H1 (cell line): ENCODE measurements around the gene DTX2. TPM values are rescaled to one million over a fixed set of nuclear protein-coding genes. Genes with fewer than 3 reads are reported as not detected.
A peak's percentile ranks its signal among the peaks of the same experiment; 100 is the strongest.
"Not testable (repeated sequence)": the region's sequence is repeated elsewhere in the genome, so short reads cannot be mapped to it uniquely, and the experiment has no call there.

Experiments
- CTCF ChIA-PET: fragments of 300-600 bp; sonication (Branson Sonifier 250); formaldehyde crosslinking; loops from one replicate; lab custom pipeline; 2021; ENCODE audit not compliant: partially characterized antibody; lab: Charles Lee
- POLR2A ChIA-PET: fragments of 300-600 bp; sonication (Branson Sonifier 250); formaldehyde crosslinking; loops from one replicate; lab custom pipeline; 2021; ENCODE audit warnings: inconsistent platforms; ENCODE audit not compliant: partially characterized antibody; lab: Charles Lee
- DNase-seq, 2 experiments: peaks; one replicate each; pipeline versions ENCODE4 v3.0.0 to v3.0.0-alpha.2; 2010 to 2022; ENCODE audit warnings: low spot score in 2 of 2, low read depth in 1 of 2, mixed read lengths in 1 of 2
- FAIRE-seq: peaks from 2 replicates; lab custom pipeline; 2011; peaks lifted over from hg19 to GRCh38; lab: Jason Lieb, UNC
- H2AFZ ChIP-seq: 2 replicates; pipeline ENCODE4 v1.8.1; 2012; ENCODE audit warnings: low read length, inconsistent platforms
- H2AK5ac ChIP-seq: 2 replicates; pipeline ENCODE4 v1.6.1; 2013; ENCODE audit warnings: low read depth, low read length
- H2BK120ac ChIP-seq: replicated peaks from 2 replicates; pipeline ENCODE3; 2013; ENCODE audit warnings: low read depth, low read length, inconsistent platforms
- H2BK12ac ChIP-seq: 2 replicates; pipeline ENCODE4 v1.6.1; 2013; ENCODE audit warnings: low read depth, low read length
- H2BK15ac ChIP-seq: 2 replicates; pipeline ENCODE4 v1.6.1; 2013; ENCODE audit warnings: low read length
- H2BK20ac ChIP-seq: 2 replicates; pipeline ENCODE4 v1.6.1; 2013; ENCODE audit warnings: low read length
- H2BK5ac ChIP-seq: 2 replicates; pipeline ENCODE4 v1.6.1; 2013; ENCODE audit warnings: low read depth, low read length
- H3K14ac ChIP-seq: 2 replicates; pipeline ENCODE4 v1.6.1; 2013; ENCODE audit warnings: inconsistent platforms; ENCODE audit not compliant: insufficient read length
- H3K18ac ChIP-seq: 2 replicates; pipeline ENCODE4 v1.6.1; 2013; ENCODE audit warnings: low read length; ENCODE audit errors: extremely low read depth
- H3K23ac ChIP-seq: 2 replicates; pipeline ENCODE4 v1.6.1; 2013; ENCODE audit warnings: inconsistent platforms; ENCODE audit not compliant: insufficient read length
- H3K23me2 ChIP-seq: 2 replicates; pipeline ENCODE4 v1.6.1; 2013; ENCODE audit warnings: low read depth, low read length
- H3K27ac ChIP-seq: 2 replicates; pipeline ENCODE4 v1.6.1; 2011; ENCODE audit warnings: low read depth, low read length, inconsistent platforms
- H3K27me3 ChIP-seq, 4 experiments: replicated peaks in 1 of 4; 1 replicate in 1 of 4; 2 replicates in 3 of 4; pipeline versions ENCODE4 v1.6.1 to v1.8.1; 2011 to 2013; ENCODE audit warnings: low read length in 3 of 4, mild to moderate bottlenecking in 3 of 4, inconsistent platforms in 2 of 4, mixed read lengths in 2 of 4, moderate library complexity in 1 of 4; ENCODE audit not compliant: control insufficient read depth in 3 of 4, insufficient read depth in 3 of 4; ENCODE audit errors: extremely low read depth in 1 of 4
- H3K36me3 ChIP-seq, 4 experiments: 2 replicates each; pipeline versions ENCODE4 v1.6.1 to v1.8.1; 2011 to 2013; ENCODE audit warnings: mild to moderate bottlenecking in 4 of 4, low read length in 3 of 4, moderate library complexity in 2 of 4, control low read depth in 1 of 4, inconsistent platforms in 1 of 4; ENCODE audit not compliant: insufficient read depth in 4 of 4, control insufficient read depth in 2 of 4
- H3K4ac ChIP-seq: replicated peaks from 2 replicates; pipeline ENCODE3; 2013; ENCODE audit warnings: low read length, low read depth, mixed read lengths, inconsistent platforms; ENCODE audit not compliant: insufficient read length
- H3K4me1 ChIP-seq, 4 experiments: replicated peaks in 1 of 4; 1 replicate in 1 of 4; 2 replicates in 3 of 4; pipeline versions ENCODE4 v1.6.1 to v1.8.1; 2011 to 2013; ENCODE audit warnings: low read length in 3 of 4, inconsistent platforms in 2 of 4, mixed read lengths in 1 of 4; ENCODE audit not compliant: insufficient read depth in 4 of 4, control insufficient read depth in 3 of 4
- H3K4me2 ChIP-seq, 2 experiments: 2 replicates each; pipeline versions ENCODE4 v1.6.1 to v1.8.1; 2011 to 2013; ENCODE audit warnings: low read depth in 2 of 2, low read length in 2 of 2, control low read depth in 1 of 2, inconsistent platforms in 1 of 2, mild to moderate bottlenecking in 1 of 2; ENCODE audit not compliant: insufficient read depth in 1 of 2
- H3K4me3 ChIP-seq, 4 experiments: fragments of 200-600, 300-600 bp in 1 of 4; sonication (generic), shearing (Covaris generic), sonication (Bioruptor Twin) in 1 of 4; 2 replicates each; pipeline versions ENCODE4 v1.5.1 to v1.8.1; 2011 to 2016; ENCODE audit warnings: low read length in 4 of 4, low read depth in 3 of 4, control low read depth in 2 of 4, inconsistent platforms in 2 of 4, mild to moderate bottlenecking in 2 of 4, mixed read lengths in 1 of 4, moderate library complexity in 1 of 4; ENCODE audit not compliant: insufficient read depth in 2 of 4; ENCODE audit errors: extremely low read depth in 1 of 4
- H3K56ac ChIP-seq: replicated peaks from 2 replicates; pipeline ENCODE3; 2013; ENCODE audit warnings: low read depth, mild to moderate bottlenecking, mixed read lengths, low read length, inconsistent platforms; ENCODE audit not compliant: insufficient read length
- H3K79me1 ChIP-seq: 2 replicates; pipeline ENCODE4 v1.6.1; 2013; ENCODE audit warnings: low read depth, low read length, control low read depth
- H3K79me2 ChIP-seq, 2 experiments: 2 replicates each; pipeline versions ENCODE4 v1.6.1 to v1.8.1; 2012 to 2013; ENCODE audit warnings: low read length in 2 of 2, mild to moderate bottlenecking in 2 of 2, inconsistent platforms in 1 of 2; ENCODE audit not compliant: insufficient read depth in 2 of 2, control insufficient read depth in 1 of 2
- H3K9ac ChIP-seq, 4 experiments: replicated peaks in 1 of 4; 1 replicate in 1 of 4; 2 replicates in 3 of 4; pipeline versions ENCODE4 v1.6.1 to v1.8.1; 2011 to 2013; ENCODE audit warnings: low read depth in 3 of 4, low read length in 3 of 4, control low read depth in 2 of 4, mild to moderate bottlenecking in 2 of 4, moderate library complexity in 2 of 4, inconsistent platforms in 1 of 4; ENCODE audit errors: extremely low read depth in 1 of 4
- H3K9me3 ChIP-seq, 2 experiments: 2 replicates each; pipeline versions ENCODE4 v1.6.1 to v1.8.1; 2012 to 2013; ENCODE audit warnings: mild to moderate bottlenecking in 2 of 2, moderate library complexity in 2 of 2, control low read depth in 1 of 2, inconsistent platforms in 1 of 2, low read depth in 1 of 2, low read length in 1 of 2, mixed read lengths in 1 of 2; ENCODE audit not compliant: insufficient read depth in 2 of 2
- H4K20me1 ChIP-seq, 2 experiments: replicated peaks in 1 of 2; 2 replicates each; pipeline versions ENCODE3 to v1.8.1; 2011 to 2013; ENCODE audit warnings: inconsistent platforms in 2 of 2, low read length in 2 of 2, mild to moderate bottlenecking in 1 of 2; ENCODE audit not compliant: insufficient read depth in 2 of 2, control insufficient read depth in 1 of 2
- H4K5ac ChIP-seq: 2 replicates; pipeline ENCODE4 v1.6.1; 2013; ENCODE audit warnings: low read length, low read depth, mixed read lengths, inconsistent platforms; ENCODE audit not compliant: insufficient read length
- H4K8ac ChIP-seq: 2 replicates; pipeline ENCODE4 v1.8.0; 2013; ENCODE audit warnings: mild to moderate bottlenecking, moderate library complexity, low read length, inconsistent platforms; ENCODE audit not compliant: insufficient read depth; ENCODE audit errors: extremely low read depth
- H4K91ac ChIP-seq: replicated peaks from 2 replicates; pipeline ENCODE3; 2013; ENCODE audit warnings: low read length, mixed read lengths, inconsistent platforms; ENCODE audit not compliant: insufficient read length
- WGBS, 2 experiments: shearing (Covaris generic) in 1 of 2; methylation state at CpG; one replicate each; pipeline versions ENCODE4 v1.1.6 to v1.1.7; 2013 to 2015; ENCODE audit warnings: low lambda C conversion rate in 2 of 2, mixed read lengths in 2 of 2, inconsistent platforms in 1 of 2, low coverage in 1 of 2, missing lambda C conversion rate in 1 of 2; ENCODE audit not compliant: insufficient replicate concordance in 2 of 2, insufficient coverage in 1 of 2, insufficient read length in 1 of 2; ENCODE audit errors: extremely low coverage in 1 of 2, missing lambda C conversion rate in 1 of 2; 5-methylcytosine and 5-hydroxymethylcytosine counted together
- long read RNA-seq, 2 experiments: library from RNA in 1 of 2; library from capped mRNA in 1 of 2; stranded (forward); transcript quantifications; one replicate each; pipeline ENCODE4 v2.0.0, GENCODE V29; 2021; ENCODE audit warnings: inconsistent platforms in 1 of 2
- polyA minus RNA-seq, 3 experiments: library from RNA; depleted of rRNA, polyadenylated mRNA; stranded (reverse); fragments of >200 nt; gene quantifications; 1 replicate in 2 of 3; 2 replicates in 1 of 3; pipeline ENCODE4 v1.2.3, GENCODE V29; 2011
- polyA plus RNA-seq, 7 experiments: library from polyadenylated mRNA; depleted of rRNA in 3 of 7; stranded (reverse) in 5 of 7; unstranded in 2 of 7; fragments of >200 nt in 5 of 7; fragments of 200-250 nt in 2 of 7; gene quantifications; 1 replicate in 5 of 7; 2 replicates in 1 of 7; 4 replicates in 1 of 7; pipeline versions ENCODE4 v1.2.1 to v1.2.3, GENCODE V29; 2011 to 2013; ENCODE audit warnings: missing spikeins in 2 of 7, mixed read lengths in 2 of 7
- total RNA-seq: library from RNA; stranded (reverse); fragmentation: NEBNext Ultra II Directional; extraction: Animal tissue kit (Norgen Biotek cat#: 25700); gene quantifications from 2 replicates; pipeline ENCODE4 v1.2.1, GENCODE V29; 2021

Gene DTX2
- total RNA-seq = 55.6 and 59.1 TPM in 2 replicates
- polyA plus RNA-seq (2011; rRNA removed) = 37.4 and 52.3 TPM in 2 replicates
- 21.2 TPM for polyA plus RNA-seq (2011; cell fraction: cytosol; rRNA removed)
- 51.1 TPM for polyA plus RNA-seq (2011; cell fraction: nucleus; rRNA removed)
- 31.3 to 36.8 TPM (median 34.1 TPM) in 4 replicates for polyA plus RNA-seq (2012, experiment 1 of 2)
- 43.6 TPM for polyA plus RNA-seq (2012, experiment 2 of 2)
- 37.5 TPM for polyA plus RNA-seq (2013, experiment 1 of 2)
- 39.2 TPM for polyA plus RNA-seq (2013, experiment 2 of 2)
- polyA minus RNA-seq (2011; rRNA and poly(A)+ RNA removed) = 14.7 and 20.1 TPM in 2 replicates
- 43.4 TPM for polyA minus RNA-seq (2011; cell fraction: cytosol; rRNA and poly(A)+ RNA removed)
- polyA minus RNA-seq (2011; cell fraction: nucleus; rRNA and poly(A)+ RNA removed) = 24.9 TPM
- long read RNA-seq, experiment 1, partial matches to known transcripts = 15 of 32 reads
- long read RNA-seq, experiment 1, other reads (novel, unspliced or antisense) = 13 of 32 reads
- long read RNA-seq, experiment 2, partial matches to known transcripts = 1 of 10 reads
- long read RNA-seq, experiment 2, other reads (novel, unspliced or antisense) = 6 of 10 reads

DNA sequence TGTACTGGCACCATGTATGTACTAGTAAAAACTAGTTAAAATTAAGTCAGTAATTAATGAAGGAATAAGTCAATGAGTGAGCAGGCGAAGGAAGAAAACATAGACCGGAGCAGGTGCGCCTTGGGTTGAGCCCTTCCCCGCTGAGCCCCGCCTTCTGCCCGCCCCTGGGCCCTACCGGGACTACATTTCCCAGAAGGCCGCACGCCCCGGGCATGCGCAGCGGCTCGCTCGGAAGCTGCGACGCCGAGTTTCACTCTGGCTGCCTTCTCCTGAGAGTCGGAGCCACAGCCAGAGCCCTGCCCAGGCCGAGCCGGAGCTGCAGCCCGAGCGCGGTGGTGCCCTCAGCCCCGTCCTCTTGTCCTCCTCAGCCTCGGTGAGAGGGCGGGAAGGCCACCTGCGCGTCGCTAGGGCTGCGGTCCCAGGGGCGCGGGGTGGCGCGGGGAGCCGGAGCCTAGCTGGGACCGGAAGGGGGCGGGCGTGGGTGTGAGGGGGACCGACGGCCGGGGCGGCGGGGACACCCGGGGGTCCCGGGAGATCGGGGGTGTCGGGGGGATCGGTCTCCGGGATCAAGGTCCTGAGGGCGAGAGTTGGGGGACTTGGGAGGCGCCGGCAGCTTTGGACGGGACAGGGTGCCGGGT lies at the start of gene DTX2:
Gene DTX2 (plus strand): TSS at position 246 of the 638 bp plus-strand sequence. CDS start 18,801 bp downstream, outside the sequence.
- H3K79me2 ChIP-seq, H3K27ac ChIP-seq, CTCF ChIA-PET, H3K4me1 ChIP-seq, H2BK12ac ChIP-seq, H3K18ac ChIP-seq, H3K4ac ChIP-seq, H3K4me2 ChIP-seq, H4K8ac ChIP-seq, H3K14ac ChIP-seq, H3K23ac ChIP-seq, H3K36me3 ChIP-seq, FAIRE-seq, H3K23me2 ChIP-seq, H3K79me1 ChIP-seq, H4K20me1 ChIP-seq, H2BK120ac ChIP-seq, H3K9ac ChIP-seq, H3K27me3 ChIP-seq, POLR2A ChIA-PET, H2BK5ac ChIP-seq, H2AK5ac ChIP-seq, H4K5ac ChIP-seq, H2BK15ac ChIP-seq, H3K9me3 ChIP-seq, H2BK20ac ChIP-seq, H3K56ac ChIP-seq, H2AFZ ChIP-seq, H4K91ac ChIP-seq: not testable (repeated sequence)
- H3K4me3 ChIP-seq = peak within 1 kb of the TSS in 2 of 4 experiments; percentile 49 to 51; a peak in 4 of 8 replicates
- DNase-seq = peak in 1 of 2 experiments; percentile 64
- 1% methylated on average over 12 of the region's 54 CpGs; no CpG with 5 or more reads in 1 of the 2 experiments for WGBS, 2 experiments
